ENCODE results near the gene ST8SIA2.

Gene ST8SIA2

DNA sequence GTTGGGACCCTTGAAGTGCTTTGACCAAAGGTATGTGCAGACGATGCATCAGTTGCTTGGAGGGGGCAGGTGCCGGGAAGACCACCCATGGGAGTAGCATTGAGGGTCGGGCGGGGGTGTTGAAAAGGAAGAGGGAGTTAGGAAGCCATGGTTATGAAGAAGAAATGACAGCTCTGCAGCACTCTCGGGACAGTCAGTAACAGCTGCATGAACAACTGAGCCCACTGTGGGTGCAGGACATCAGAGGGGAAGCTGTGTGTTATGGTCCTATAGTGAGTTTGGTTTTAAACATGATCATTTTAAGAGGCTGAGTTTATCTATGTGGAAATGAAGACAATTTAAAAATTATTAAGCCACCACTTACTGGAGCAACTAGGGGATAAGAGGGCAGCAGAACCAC, 17.6 kb downstream of the ST8SIA2 start:
- Histone ChIP-seq H3K4me3 (ENCODE audit: low read depth in 1 of 2, low read length in 2 of 2) (no peak overlapping the region), H3K36me3 (ENCODE audit: control insufficient read depth in 1 of 2, insufficient read depth in 2 of 2, low read length in 2 of 2) (no peaks in the 10 kb centered on the region), H3K27ac (ENCODE audit: low read depth, low read length) (no peak overlapping the region), H3K4me1 (ENCODE audit: control insufficient read depth in 1 of 2, insufficient read depth in 2 of 2, low read length in 2 of 2) (no peaks in the 10 kb centered on the region), H3K9ac (ENCODE audit: low read depth in 1 of 2, low read length in 2 of 2) (no peak overlapping the region), H3K27me3 (ENCODE audit: control insufficient read depth in 1 of 2, insufficient read depth in 2 of 2, low read length in 2 of 2) (no peaks in the 10 kb centered on the region), H3K9me3 (ENCODE audit: control insufficient read depth in 1 of 2, low read length in 2 of 2) (no peaks in the 10 kb centered on the region)

- Histone ChIP-seq H3K27me3 (ENCODE audit: control insufficient read depth in 1 of 2, insufficient read depth in 2 of 2, low read length in 2 of 2) (no peaks in the 10 kb centered on the region), H3K27ac (ENCODE audit: low read depth, low read length) (no peak overlapping the region), H3K9me3 (ENCODE audit: control insufficient read depth in 1 of 2, low read length in 2 of 2) (no peaks in the 10 kb centered on the region), H3K4me3 (ENCODE audit: low read depth in 1 of 2, low read length in 2 of 2) (no peak overlapping the region), H3K4me1 (ENCODE audit: control insufficient read depth in 1 of 2, insufficient read depth in 2 of 2, low read length in 2 of 2) (no peaks in the 10 kb centered on the region), H3K36me3 (ENCODE audit: control insufficient read depth in 1 of 2, insufficient read depth in 2 of 2, low read length in 2 of 2) (no peaks in the 10 kb centered on the region), H3K9ac (ENCODE audit: low read depth in 1 of 2, low read length in 2 of 2) (no peak overlapping the region)
These were observed 19.8 kb downstream of the ST8SIA2 start for GRCh38 chr15:92413510-92413909.

DNA sequence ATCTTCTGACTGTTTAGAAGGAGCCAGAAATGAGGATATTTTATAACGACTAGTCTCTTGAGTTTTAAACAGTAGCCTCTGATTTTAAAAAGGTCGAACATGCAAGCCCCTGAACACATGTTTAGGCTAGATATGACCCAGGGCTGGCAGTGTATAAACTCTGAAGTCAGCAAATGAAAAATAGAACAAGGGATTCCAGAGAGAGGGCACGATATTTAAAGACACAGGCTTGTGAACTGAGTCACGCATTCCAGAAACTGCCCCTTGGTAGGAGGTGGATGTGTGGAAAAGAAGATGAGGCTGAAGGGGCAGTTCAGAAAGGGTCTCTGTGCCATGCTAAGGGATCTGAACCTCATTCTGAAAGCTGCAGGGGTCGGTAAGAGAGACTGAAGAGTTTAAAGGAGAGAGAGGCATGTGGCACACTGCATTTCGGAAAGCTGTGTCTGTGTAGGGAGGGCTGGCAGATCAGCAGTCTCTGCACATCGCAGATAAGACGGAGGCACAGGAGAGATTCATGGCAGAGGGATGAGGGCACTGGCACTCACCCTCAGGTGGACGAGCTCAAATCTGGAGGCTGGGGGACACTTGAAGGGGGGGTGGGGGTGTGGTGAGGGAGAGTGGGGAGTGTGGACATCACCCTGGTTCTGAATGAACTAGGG, 22.1 kb downstream of the ST8SIA2 start:
- Histone ChIP-seq H3K4me1 (ENCODE audit: control insufficient read depth in 1 of 2, insufficient read depth in 2 of 2, low read length in 2 of 2) (no peaks in the 10 kb centered on the region), H3K27me3 (ENCODE audit: control insufficient read depth in 1 of 2, insufficient read depth in 2 of 2, low read length in 2 of 2) (no peaks in the 10 kb centered on the region), H3K4me3 (ENCODE audit: low read depth in 1 of 2, low read length in 2 of 2) (no peak overlapping the region), H3K27ac (ENCODE audit: low read depth, low read length) (no peak overlapping the region), H3K9me3 (ENCODE audit: control insufficient read depth in 1 of 2, low read length in 2 of 2) (no peaks in the 10 kb centered on the region), H3K9ac (ENCODE audit: low read depth in 1 of 2, low read length in 2 of 2) (no peak overlapping the region), H3K36me3 (ENCODE audit: control insufficient read depth in 1 of 2, insufficient read depth in 2 of 2, low read length in 2 of 2) (no peaks in the 10 kb centered on the region)

DNA sequence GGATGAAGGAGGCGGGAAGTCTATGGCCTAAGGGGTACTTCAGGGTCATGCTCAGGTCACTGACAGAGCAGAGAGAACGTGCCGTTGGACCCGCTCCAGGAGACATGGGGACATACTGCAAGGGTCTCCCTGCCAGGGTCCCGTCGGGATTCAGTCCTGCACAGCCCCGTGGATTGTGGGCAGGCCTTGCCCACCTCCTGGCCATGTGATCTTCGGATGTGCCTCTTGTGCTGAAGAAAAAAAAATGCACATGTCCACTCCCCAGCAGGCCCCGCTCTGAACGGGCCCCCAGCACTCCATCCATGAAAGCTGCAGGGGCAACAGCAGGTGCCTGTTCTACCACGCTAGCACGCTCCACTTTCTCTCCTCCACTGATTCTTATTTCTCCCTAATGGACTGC, 22.9 kb downstream of the ST8SIA2 start:
- H3K4me3 ChIP-seq (ENCODE audit: low read depth in 1 of 2, low read length in 2 of 2) = no peak overlapping the region
- no peak overlapping the region for H3K27ac ChIP-seq (ENCODE audit: low read depth, low read length)
- H3K27me3 ChIP-seq (ENCODE audit: control insufficient read depth in 1 of 2, insufficient read depth in 2 of 2, low read length in 2 of 2) = no peaks in the 10 kb centered on the region
- no peak overlapping the region for H3K9ac ChIP-seq (ENCODE audit: low read depth in 1 of 2, low read length in 2 of 2)
- H3K9me3 ChIP-seq (ENCODE audit: control insufficient read depth in 1 of 2, low read length in 2 of 2) = no peaks in the 10 kb centered on the region
- no peaks in the 10 kb centered on the region for H3K4me1 ChIP-seq (ENCODE audit: control insufficient read depth in 1 of 2, insufficient read depth in 2 of 2, low read length in 2 of 2)
- H3K36me3 ChIP-seq (ENCODE audit: control insufficient read depth in 1 of 2, insufficient read depth in 2 of 2, low read length in 2 of 2) = no peaks in the 10 kb centered on the region

DNA sequence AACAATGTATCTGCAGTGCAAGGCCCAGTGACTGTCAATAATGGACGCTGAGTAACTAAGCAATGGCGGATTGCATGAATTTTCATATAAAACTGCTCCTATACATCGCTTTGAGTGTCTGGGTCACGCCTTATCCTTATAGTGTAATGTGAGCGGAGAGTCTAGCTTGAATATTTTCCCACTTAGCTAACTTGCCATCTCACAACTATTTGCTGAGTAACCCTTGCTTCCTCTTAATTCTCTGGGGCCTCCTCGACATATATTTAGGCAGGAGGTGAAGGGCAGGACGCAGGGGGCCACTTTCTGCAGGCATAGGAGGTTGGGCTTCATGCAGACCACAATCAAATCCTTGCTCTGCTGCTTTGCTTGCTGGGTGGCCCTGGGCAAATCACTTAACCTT, 24.0 kb downstream of the ST8SIA2 start:
- H3K27me3 ChIP-seq (ENCODE audit: control insufficient read depth in 1 of 2, insufficient read depth in 2 of 2, low read length in 2 of 2) = no peaks in the 10 kb centered on the region
- H3K9ac ChIP-seq (ENCODE audit: low read depth in 1 of 2, low read length in 2 of 2) = no peak overlapping the region
- H3K36me3 ChIP-seq (ENCODE audit: control insufficient read depth in 1 of 2, insufficient read depth in 2 of 2, low read length in 2 of 2) = no peaks in the 10 kb centered on the region
- H3K9me3 ChIP-seq (ENCODE audit: control insufficient read depth in 1 of 2, low read length in 2 of 2) = no peaks in the 10 kb centered on the region
- H3K27ac ChIP-seq (ENCODE audit: low read depth, low read length) = no peak overlapping the region
- H3K4me1 ChIP-seq (ENCODE audit: control insufficient read depth in 1 of 2, insufficient read depth in 2 of 2, low read length in 2 of 2) = no peaks in the 10 kb centered on the region
- no peak overlapping the region for H3K4me3 ChIP-seq (ENCODE audit: low read depth in 1 of 2, low read length in 2 of 2)

- no peaks in the 10 kb centered on the region for H3K36me3 ChIP-seq (ENCODE audit: control insufficient read depth in 1 of 2, insufficient read depth in 2 of 2, low read length in 2 of 2)
- H3K9ac ChIP-seq (ENCODE audit: low read depth in 1 of 2, low read length in 2 of 2) = no peak overlapping the region
- H3K4me1 ChIP-seq (ENCODE audit: control insufficient read depth in 1 of 2, insufficient read depth in 2 of 2, low read length in 2 of 2) = no peaks in the 10 kb centered on the region
- no peak overlapping the region for H3K4me3 ChIP-seq (ENCODE audit: low read depth in 1 of 2, low read length in 2 of 2)
- no peaks in the 10 kb centered on the region for H3K9me3 ChIP-seq (ENCODE audit: control insufficient read depth in 1 of 2, low read length in 2 of 2)
- no peak overlapping the region for H3K27ac ChIP-seq (ENCODE audit: low read depth, low read length)
- no peaks in the 10 kb centered on the region for H3K27me3 ChIP-seq (ENCODE audit: control insufficient read depth in 1 of 2, insufficient read depth in 2 of 2, low read length in 2 of 2)
These were observed 25.2 kb downstream of the ST8SIA2 start for GRCh38 chr15:92418864-92419263.

GRCh38 chr15:92421976-92422375, 28.3 kb downstream of the ST8SIA2 start:
- no peaks in the 10 kb centered on the region for H3K4me1 ChIP-seq (ENCODE audit: control insufficient read depth in 1 of 2, insufficient read depth in 2 of 2, low read length in 2 of 2)
- no peaks in the 10 kb centered on the region for H3K9me3 ChIP-seq (ENCODE audit: control insufficient read depth in 1 of 2, low read length in 2 of 2)
- no peak overlapping the region for H3K4me3 ChIP-seq (ENCODE audit: low read depth in 1 of 2, low read length in 2 of 2)
- no peak overlapping the region for H3K27ac ChIP-seq (ENCODE audit: low read depth, low read length)
- H3K36me3 ChIP-seq (ENCODE audit: control insufficient read depth in 1 of 2, insufficient read depth in 2 of 2, low read length in 2 of 2) = no peaks in the 10 kb centered on the region
- H3K9ac ChIP-seq (ENCODE audit: low read depth in 1 of 2, low read length in 2 of 2) = no peak overlapping the region
- H3K27me3 ChIP-seq (ENCODE audit: control insufficient read depth in 1 of 2, insufficient read depth in 2 of 2, low read length in 2 of 2) = no peaks in the 10 kb centered on the region

GRCh38 chr15:92425578-92426225, 32.0 kb downstream of the ST8SIA2 start:
- no peak overlapping the region for H3K27ac ChIP-seq (ENCODE audit: low read depth, low read length)
- H3K4me1 ChIP-seq (ENCODE audit: control insufficient read depth in 1 of 2, insufficient read depth in 2 of 2, low read length in 2 of 2) = no peaks in the 10 kb centered on the region
- no peaks in the 10 kb centered on the region for H3K27me3 ChIP-seq (ENCODE audit: control insufficient read depth in 1 of 2, insufficient read depth in 2 of 2, low read length in 2 of 2)
- no peak overlapping the region for H3K4me3 ChIP-seq (ENCODE audit: low read depth in 1 of 2, low read length in 2 of 2)
- no peaks in the 10 kb centered on the region for H3K36me3 ChIP-seq (ENCODE audit: control insufficient read depth in 1 of 2, insufficient read depth in 2 of 2, low read length in 2 of 2)
- no peaks in the 10 kb centered on the region for H3K9me3 ChIP-seq (ENCODE audit: control insufficient read depth in 1 of 2, low read length in 2 of 2)
- no peak overlapping the region for H3K9ac ChIP-seq (ENCODE audit: low read depth in 1 of 2, low read length in 2 of 2)

GRCh38 chr15:92429378-92430068, 35.8 kb downstream of the ST8SIA2 start:
- Histone ChIP-seq H3K4me1 (ENCODE audit: control insufficient read depth in 1 of 2, insufficient read depth in 2 of 2, low read length in 2 of 2) (no peaks in the 10 kb centered on the region), H3K27me3 (ENCODE audit: control insufficient read depth in 1 of 2, insufficient read depth in 2 of 2, low read length in 2 of 2) (peaks cover 0 to 3% of the 10 kb centered on the region in 2 donors), H3K9me3 (ENCODE audit: control insufficient read depth in 1 of 2, low read length in 2 of 2) (no peaks in the 10 kb centered on the region), H3K4me3 (ENCODE audit: low read depth in 1 of 2, low read length in 2 of 2) (no peak overlapping the region), H3K27ac (ENCODE audit: low read depth, low read length) (no peak overlapping the region), H3K36me3 (ENCODE audit: control insufficient read depth in 1 of 2, insufficient read depth in 2 of 2, low read length in 2 of 2) (no peaks in the 10 kb centered on the region), H3K9ac (ENCODE audit: low read depth in 1 of 2, low read length in 2 of 2) (no peak overlapping the region)

- H3K36me3 ChIP-seq (ENCODE audit: control insufficient read depth in 1 of 2, insufficient read depth in 2 of 2, low read length in 2 of 2) = no peaks in the 10 kb centered on the region
- H3K27ac ChIP-seq (ENCODE audit: low read depth, low read length) = no peak overlapping the region
- H3K27me3 ChIP-seq (ENCODE audit: control insufficient read depth in 1 of 2, insufficient read depth in 2 of 2, low read length in 2 of 2) = peaks cover 0 to 3% of the 10 kb centered on the region in 2 donors
- no peak overlapping the region for H3K4me3 ChIP-seq (ENCODE audit: low read depth in 1 of 2, low read length in 2 of 2)
- no peaks in the 10 kb centered on the region for H3K9me3 ChIP-seq (ENCODE audit: control insufficient read depth in 1 of 2, low read length in 2 of 2)
- H3K9ac ChIP-seq (ENCODE audit: low read depth in 1 of 2, low read length in 2 of 2) = no peak overlapping the region
- H3K4me1 ChIP-seq (ENCODE audit: control insufficient read depth in 1 of 2, insufficient read depth in 2 of 2, low read length in 2 of 2) = no peaks in the 10 kb centered on the region
These were observed 36.4 kb downstream of the ST8SIA2 start for GRCh38 chr15:92430069-92430440.

All from duodenal mucosa (tissue), 2 donors.